Osteoblast (primary cell): ENCODE results near the gene MDC1. TPM values are rescaled to one million over a fixed set of nuclear protein-coding genes. Genes with fewer than 3 reads are reported as not detected.

Experiments
- DNase-seq: peaks from one replicate; pipeline ENCODE4 v3.0.0; 2011; ENCODE audit warnings: low spot score, mixed read lengths; ENCODE audit not compliant: insufficient read length; ENCODE audit errors: missing footprints
- H2AFZ ChIP-seq: 2 replicates; pipeline ENCODE4 v1.6.0; 2011; ENCODE audit warnings: mild to moderate bottlenecking, low read length
- H3K27ac ChIP-seq: 2 replicates; pipeline ENCODE4 v1.5.1; 2011; ENCODE audit warnings: mild to moderate bottlenecking, low read depth, low read length, moderate library complexity
- H3K27me3 ChIP-seq: 2 replicates; pipeline ENCODE4 v1.6.0; 2012; ENCODE audit warnings: mild to moderate bottlenecking, control low read depth, inconsistent platforms, low read length, moderate library complexity; ENCODE audit not compliant: insufficient read depth
- H3K36me3 ChIP-seq: 2 replicates; pipeline ENCODE4 v1.5.1; 2011; ENCODE audit warnings: mild to moderate bottlenecking, low read length, control low read depth, moderate library complexity; ENCODE audit not compliant: insufficient read depth
- H3K4me1 ChIP-seq: 2 replicates; pipeline ENCODE4 v1.5.1; 2011; ENCODE audit warnings: mild to moderate bottlenecking, low read length, control low read depth, moderate library complexity; ENCODE audit not compliant: insufficient read depth
- H3K4me2 ChIP-seq: 2 replicates; pipeline ENCODE4 v1.6.0; 2011; ENCODE audit warnings: mild to moderate bottlenecking, low read length; ENCODE audit not compliant: insufficient read depth
- H3K4me3 ChIP-seq: fragments of 200-600 bp; sonication (generic); 3 replicates; pipeline ENCODE4 v1.5.1; 2012; ENCODE audit warnings: mild to moderate bottlenecking, low read length, inconsistent platforms; ENCODE audit not compliant: insufficient read depth
- H3K79me2 ChIP-seq: 2 replicates; pipeline ENCODE4 v1.6.0; 2012; ENCODE audit warnings: mild to moderate bottlenecking, low read length, control low read depth, inconsistent platforms; ENCODE audit not compliant: insufficient read depth
- H3K9me3 ChIP-seq: 2 replicates; pipeline ENCODE4 v1.5.1; 2011; ENCODE audit warnings: low read depth, low read length, control low read depth
- H4K20me1 ChIP-seq: 2 replicates; pipeline ENCODE4 v1.6.0; 2012; ENCODE audit warnings: mild to moderate bottlenecking, low read length, control low read depth; ENCODE audit not compliant: insufficient read depth
- CTCF ChIP-seq: IDR thresholded peaks from 2 replicates; pipeline ENCODE4 v1.5.1; 2011; ENCODE audit warnings: mild to moderate bottlenecking, low read depth, low read length, moderate library complexity; ENCODE audit errors: extremely low read depth
- total RNA-seq: library from RNA; depleted of rRNA; stranded (reverse); fragments of >200 nt; gene quantifications from 2 replicates; pipeline ENCODE4 v1.2.3, GENCODE V29; 2012

Gene MDC1
- total RNA-seq, 1 donor = 5.1 TPM

GRCh38 chr6:30744054-30744805 lies 27.1 kb upstream of the MDC1 start, which contains the start of gene IER3:
IER3 (minus strand) TSS chr6:30744547; CDS start chr6:30744518, 29 bp downstream.
- H3K9me3 ChIP-seq = no peaks in the 10 kb centered on the region
- peaks cover 39% of the 10 kb centered on the region for H3K4me1 ChIP-seq
- peak within 1 kb of the TSS; percentile 97 for H3K27ac ChIP-seq
- peak within 1 kb of the TSS; percentile 89 for H3K4me3 ChIP-seq
- peak; percentile 90 for DNase-seq
- peaks cover 40% of the 10 kb centered on the region for H3K79me2 ChIP-seq
- H4K20me1 ChIP-seq = peaks cover 11% of the 10 kb centered on the region
- H3K36me3 ChIP-seq = peaks cover 22% of the 10 kb centered on the region
- H2AFZ ChIP-seq = no peak within 1 kb of the TSS
- no peaks in the 10 kb centered on the region for H3K27me3 ChIP-seq
- TF ChIP-seq CTCF = peak; percentile 58
- peak within 1 kb of the TSS; percentile 82 for H3K4me2 ChIP-seq

- Histone ChIP-seq H2AFZ (no peak overlapping the region), H4K20me1 (peaks cover 11% of the 10 kb centered on the region), H3K79me2 (peaks cover 47% of the 10 kb centered on the region), H3K4me3 (peak overlapping the region; percentile 89), H3K27me3 (no peaks in the 10 kb centered on the region), H3K36me3 (peaks cover 30% of the 10 kb centered on the region), H3K4me2 (peak overlapping the region; percentile 82), H3K9me3 (no peaks in the 10 kb centered on the region), H3K4me1 (peaks cover 31% of the 10 kb centered on the region), H3K27ac (peak overlapping the region; percentile 97)
- no peak for TF ChIP-seq CTCF
- DNase-seq = peak; percentile 58
Observed at GRCh38 chr6:30743099-30744053, 26.3 kb upstream of the MDC1 start.

- Histone ChIP-seq H3K4me3 (peak within 1 kb of the TSS; percentile 89), H3K27me3 (no peaks in the 10 kb centered on the region), H2AFZ (no peak within 1 kb of the TSS), H3K4me1 (peaks cover 22% of the 10 kb centered on the region), H3K36me3 (peaks cover 39% of the 10 kb centered on the region), H3K4me2 (peak within 1 kb of the TSS; percentile 82), H3K27ac (peak within 1 kb of the TSS; percentile 97), H4K20me1 (peaks cover 11% of the 10 kb centered on the region), H3K79me2 (peaks cover 55% of the 10 kb centered on the region), H3K9me3 (no peaks in the 10 kb centered on the region)
- no peak for TF ChIP-seq CTCF
- DNase-seq = peak; percentile 98
Observed at GRCh38 chr6:30742316-30743098, 25.4 kb upstream of the MDC1 start, which contains the start of gene FLOT1. FLOT1 (minus strand) TSS chr6:30742687; CDS start chr6:30742189, 498 bp downstream.
